ENCODE measurements around the gene CASTOR1. TPM values are rescaled to one million over a fixed set of nuclear protein-coding genes. Genes with fewer than 3 reads are reported as not detected.

Gene CASTOR1
- total RNA-seq, 4 donors from 2014 or later = 1.8 to 11.6 (median 6.0) TPM

- peaks cover 0 to 16% (median 0%) of the 10 kb centered on the region in 3 donors for H3K36me3 ChIP-seq
- peaks cover 0 to 36% (median 20%) of the 10 kb centered on the region in 4 donors for H3K4me1 ChIP-seq
- H3K27me3 ChIP-seq = no peaks in the 10 kb centered on the region
- H3K27ac ChIP-seq = peak overlapping the region in 3 of 4 donors; percentile 84 to 87 (median 86)
- no peak for DNase-seq
- H3K4me3 ChIP-seq = peak overlapping the region in 1 of 4 donors; percentile 98
- peak in 3 of 6 experiments; percentile 4 to 11 (median 11) for TF ChIP-seq CTCF (IDR thresholded peaks at IDR 0.05)
- TF ChIP-seq POLR2A (IDR thresholded peaks at IDR 0.05) = no peak
- no peaks in the 10 kb centered on the region for H3K9me3 ChIP-seq
These were observed 38.6 kb upstream of the CASTOR1 start for GRCh38 chr22:30327864-30328345.

GRCh38 chr22:30326706-30327362 is 37.5 kb upstream of the CASTOR1 start, which contains the start of gene TBC1D10A:
TSS of gene TBC1D10A (minus strand) at chr22:30326941. CDS start at chr22:30326881, 60 bp downstream.
- H3K9me3 ChIP-seq = no peaks in the 10 kb centered on the region
- peak within 1 kb of the TSS; percentile 89 to 98 (median 97) for H3K4me3 ChIP-seq
- peak within 1 kb of the TSS; percentile 84 to 93 (median 86) for H3K27ac ChIP-seq
- peak; percentile 67 to 75 for TF ChIP-seq POLR2A (IDR thresholded peaks at IDR 0.05)
- TF ChIP-seq CTCF (IDR thresholded peaks at IDR 0.05) = no peak
- peak; percentile 96 to 98 (median 97) for DNase-seq
- no peaks in the 10 kb centered on the region for H3K27me3 ChIP-seq
- H3K4me1 ChIP-seq = peaks cover 0 to 36% (median 21%) of the 10 kb centered on the region in 4 donors
- peaks cover 0 to 8% (median 0%) of the 10 kb centered on the region in 3 donors for H3K36me3 ChIP-seq

- peak; percentile 57 to 72 (median 60) for DNase-seq
- peak overlapping the region; percentile 84 to 93 (median 86) for H3K27ac ChIP-seq
- peaks cover 0 to 2% (median 0%) of the 10 kb centered on the region in 3 donors for H3K36me3 ChIP-seq
- no peaks in the 10 kb centered on the region for H3K27me3 ChIP-seq
- H3K4me1 ChIP-seq = peaks cover 0 to 36% (median 21%) of the 10 kb centered on the region in 4 donors
- no peaks in the 10 kb centered on the region for H3K9me3 ChIP-seq
- TF ChIP-seq POLR2A (IDR thresholded peaks at IDR 0.05) (no peak), CTCF (IDR thresholded peaks at IDR 0.05) (no peak)
- H3K4me3 ChIP-seq = peak overlapping the region; percentile 89 to 98 (median 97)
These were observed 37.0 kb upstream of the CASTOR1 start for GRCh38 chr22:30326255-30326705.

- DNase-seq = no peak
- H3K4me1 ChIP-seq = peaks cover 0 to 36% (median 21%) of the 10 kb centered on the region in 4 donors
- peak overlapping the region; percentile 89 to 98 (median 97) for H3K4me3 ChIP-seq
- H3K9me3 ChIP-seq = no peaks in the 10 kb centered on the region
- H3K27me3 ChIP-seq = no peaks in the 10 kb centered on the region
- H3K36me3 ChIP-seq = no peaks in the 10 kb centered on the region
- no peak for TF ChIP-seq CTCF (IDR thresholded peaks at IDR 0.05)
- TF ChIP-seq POLR2A (IDR thresholded peaks at IDR 0.05) = no peak
- H3K27ac ChIP-seq = peak overlapping the region; percentile 84 to 93 (median 86)
These were observed 36.5 kb upstream of the CASTOR1 start for GRCh38 chr22:30325724-30326254.

GRCh38 chr22:30325065-30325720 is 35.9 kb upstream of the CASTOR1 start:
- Histone ChIP-seq H3K9me3 (no peaks in the 10 kb centered on the region), H3K36me3 (no peaks in the 10 kb centered on the region), H3K4me1 (peaks cover 0 to 36% (median 24%) of the 10 kb centered on the region in 4 donors), H3K27ac (peak overlapping the region; percentile 84 to 93 (median 86)), H3K4me3 (peak overlapping the region; percentile 89 to 98 (median 97)), H3K27me3 (no peaks in the 10 kb centered on the region)
- peak in 2 of 3 donors; percentile 50 to 82 for DNase-seq
- TF ChIP-seq POLR2A (IDR thresholded peaks at IDR 0.05) (peak in 1 of 2 donors; percentile 30), CTCF (IDR thresholded peaks at IDR 0.05) (no peak)

All from Peyer's patch (tissue), 4 donors.